ENCODE results near the gene CHSY3.

Gene CHSY3

GRCh38 chr5:129904102-129904666 lies at the start of gene CHSY3:
CHSY3 (plus strand) TSS chr5:129904465.
- no peak for DNase-seq

DNA sequence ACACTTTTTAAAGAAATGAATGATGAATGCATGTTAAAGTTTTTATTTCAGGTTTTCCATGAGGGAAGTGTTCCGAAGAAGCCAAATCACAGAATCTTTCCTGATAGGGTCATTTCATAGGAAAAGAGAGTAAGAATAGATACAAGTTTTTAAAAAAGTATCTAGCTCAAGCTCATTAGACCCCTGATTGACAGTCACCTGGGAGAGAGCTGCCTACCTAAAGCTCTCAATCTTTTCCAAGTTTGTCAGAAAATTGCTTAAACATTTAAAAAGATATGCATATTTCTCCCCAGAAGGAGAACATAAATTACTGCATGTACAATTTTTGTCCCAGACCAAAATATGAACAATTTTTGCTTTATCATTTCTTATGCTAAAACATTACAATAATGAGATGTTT lies 47.9 kb upstream of the CHSY3 start:
- no peak for DNase-seq

GRCh38 chr5:129857116-129857515 lies 47.1 kb upstream of the CHSY3 start:
- DNase-seq = no peak

- DNase-seq = no peak
Observed at GRCh38 chr5:129858131-129858675, 46.1 kb upstream of the CHSY3 start.

- DNase-seq = no peak
Observed at GRCh38 chr5:129884322-129884721, 19.9 kb upstream of the CHSY3 start.

GRCh38 chr5:129899454-129899853 lies 4.8 kb upstream of the CHSY3 start:
- no peak for DNase-seq

GRCh38 chr5:129902816-129903215 lies 1.4 kb upstream of the CHSY3 start:
- no peak for DNase-seq

DNA sequence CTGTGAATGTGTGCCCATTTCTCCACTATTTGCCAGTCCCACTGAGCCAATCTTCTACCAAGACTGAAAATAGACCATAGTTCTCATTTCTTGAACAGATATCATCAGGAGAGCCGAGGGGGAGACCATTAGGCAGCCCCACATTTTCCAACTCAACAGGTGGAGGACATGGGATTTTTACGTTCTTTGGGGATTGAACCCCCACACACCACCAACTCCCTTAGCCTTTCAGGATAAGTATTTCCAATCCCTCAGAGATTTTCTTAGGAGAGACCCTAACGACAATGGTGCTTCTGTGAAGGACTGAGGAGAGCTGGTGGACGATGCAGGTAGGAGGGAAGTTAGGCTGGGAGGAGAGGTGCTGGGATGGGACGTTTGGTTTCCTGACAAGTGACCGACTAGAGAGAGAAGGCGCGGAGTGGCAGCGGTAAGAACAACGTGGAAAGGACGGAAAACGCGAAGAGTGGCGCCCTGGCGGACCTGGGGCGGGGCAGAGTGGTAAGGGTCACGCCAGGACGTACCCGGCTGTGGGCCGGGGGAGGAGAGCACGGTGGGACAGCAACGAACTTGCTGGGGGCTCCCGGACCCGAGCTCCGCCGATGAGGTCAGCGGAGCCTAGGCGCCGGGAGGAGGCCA lies 681 bp upstream of the CHSY3 start:
- DNase-seq = no peak

DNA sequence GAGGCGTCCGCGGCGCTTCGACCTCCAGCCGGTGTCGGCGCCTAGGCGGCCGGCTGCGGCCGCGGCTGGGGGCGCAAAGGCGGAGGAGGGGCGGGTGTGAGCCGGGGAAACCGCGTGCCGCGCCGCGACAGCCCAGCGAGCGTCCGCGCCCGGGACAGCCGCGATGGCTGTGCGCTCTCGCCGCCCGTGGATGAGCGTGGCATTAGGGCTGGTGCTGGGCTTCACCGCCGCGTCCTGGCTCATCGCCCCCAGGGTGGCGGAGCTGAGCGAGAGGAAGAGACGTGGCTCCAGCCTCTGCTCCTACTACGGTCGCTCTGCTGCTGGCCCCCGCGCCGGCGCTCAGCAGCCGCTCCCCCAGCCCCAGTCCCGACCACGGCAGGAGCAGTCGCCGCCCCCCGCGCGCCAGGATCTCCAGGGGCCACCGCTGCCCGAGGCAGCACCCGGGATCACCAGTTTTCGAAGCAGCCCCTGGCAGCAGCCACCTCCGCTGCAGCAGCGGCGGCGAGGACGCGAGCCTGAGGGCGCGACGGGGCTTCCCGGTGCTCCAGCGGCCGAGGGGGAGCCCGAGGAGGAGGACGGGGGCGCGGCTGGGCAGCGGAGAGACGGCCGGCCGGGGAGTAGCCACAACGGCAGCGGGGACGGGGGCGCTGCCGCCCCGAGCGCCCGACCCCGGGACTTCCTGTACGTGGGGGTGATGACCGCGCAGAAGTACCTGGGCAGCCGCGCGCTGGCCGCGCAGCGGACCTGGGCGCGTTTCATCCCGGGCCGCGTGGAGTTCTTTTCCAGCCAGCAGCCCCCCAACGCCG lies 605 bp downstream of the CHSY3 start:
- DNase-seq = no peak

GRCh38 chr5:129905473-129906176 lies 1.4 kb downstream of the CHSY3 start:
- DNase-seq = no peak

DNA sequence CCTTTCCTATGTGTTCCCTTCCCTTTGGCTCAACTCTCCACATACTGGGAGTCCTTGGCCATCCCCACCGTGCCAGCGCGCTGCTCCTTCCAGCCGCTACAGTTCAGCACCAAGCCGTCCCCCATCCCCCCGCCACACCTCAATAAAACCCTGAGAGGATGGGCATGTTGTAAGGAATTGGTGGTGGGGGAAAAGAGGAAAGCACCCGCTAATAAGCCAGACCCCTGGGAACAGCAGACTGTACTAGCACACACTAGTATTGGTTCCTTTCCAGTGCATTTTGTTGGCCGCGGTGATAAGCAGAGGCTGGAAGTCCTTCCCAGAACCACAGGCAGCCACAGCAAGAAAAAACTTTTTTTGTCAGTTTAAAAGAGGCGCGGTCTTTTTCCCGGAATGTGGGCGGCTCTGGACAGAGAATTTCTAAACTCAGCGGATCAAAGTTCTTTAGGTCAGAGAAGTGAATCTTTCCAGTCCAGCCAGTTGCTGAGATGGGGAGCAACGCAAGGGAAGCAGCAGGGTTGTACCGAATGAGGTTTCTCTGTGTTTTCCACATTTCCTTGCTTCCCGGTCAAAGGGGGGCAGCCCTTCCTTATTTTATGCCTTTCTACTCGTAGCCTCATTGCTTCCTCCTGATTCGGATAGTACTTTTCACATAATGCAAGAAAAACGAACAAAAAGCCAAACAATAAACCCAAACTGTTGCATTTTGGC lies 2.1 kb downstream of the CHSY3 start:
- no peak for DNase-seq

DNA sequence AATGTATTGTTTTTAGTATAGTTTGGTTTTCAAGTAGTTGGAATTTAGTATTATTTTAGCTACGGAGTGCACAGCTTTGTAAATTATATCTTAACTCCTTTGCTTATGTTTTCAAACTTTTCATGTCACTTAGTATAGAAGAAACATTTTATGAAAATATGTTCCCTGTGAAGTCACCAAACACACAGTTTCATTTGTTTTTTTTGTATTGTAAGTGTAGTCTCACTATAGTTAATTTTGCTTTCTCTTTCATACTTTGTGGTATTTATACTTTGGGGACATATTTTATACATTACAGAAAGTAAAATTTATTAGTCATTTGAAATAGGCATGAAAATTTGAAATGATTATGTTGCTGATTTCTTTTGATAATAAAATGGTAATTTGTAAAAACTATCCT lies 5.0 kb downstream of the CHSY3 start:
- DNase-seq = no peak

GRCh38 chr5:129912601-129913255 lies 8.5 kb downstream of the CHSY3 start:
- DNase-seq = no peak

DNA sequence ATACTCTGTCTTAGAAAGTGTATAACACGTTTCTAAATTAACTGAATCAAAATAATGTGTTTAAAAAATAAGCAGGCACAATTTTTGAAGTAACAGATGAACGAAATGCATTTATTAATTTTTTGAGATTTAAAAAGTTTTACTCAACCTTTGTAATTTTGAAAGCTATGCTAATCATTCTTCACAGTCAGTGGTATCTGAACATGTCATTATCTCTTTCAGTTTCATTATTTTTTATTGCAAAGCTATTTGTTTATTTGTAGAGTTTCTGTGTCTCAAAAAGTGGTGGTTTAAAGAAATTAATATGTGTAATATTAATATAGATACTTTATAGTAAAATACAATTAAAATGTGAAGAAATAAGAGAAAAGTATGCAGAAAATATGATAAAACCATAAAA lies 11.2 kb downstream of the CHSY3 start:
- no peak for DNase-seq

DNA sequence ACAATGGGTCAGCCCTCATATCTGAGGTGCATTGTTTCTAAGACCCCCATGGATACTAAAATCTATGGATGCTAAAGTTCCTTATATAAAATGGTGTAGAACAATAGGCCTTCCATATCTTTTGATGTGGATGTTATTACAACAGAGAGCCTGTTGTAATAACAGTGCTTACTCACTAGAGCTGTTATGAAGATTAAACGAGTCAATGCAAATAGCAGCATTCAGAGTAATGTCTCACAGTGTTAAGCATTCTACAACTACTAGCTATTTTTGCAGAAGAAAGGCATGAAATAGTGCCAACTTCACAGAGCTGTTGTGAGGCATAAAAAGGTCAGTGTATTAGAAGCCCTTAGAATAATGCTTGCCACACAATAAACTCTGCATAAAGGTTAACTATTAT lies 13.0 kb downstream of the CHSY3 start:
- no peak for DNase-seq

GRCh38 chr5:129921204-129921603 lies 16.9 kb downstream of the CHSY3 start:
- no peak for DNase-seq

- no peak for DNase-seq
Observed at GRCh38 chr5:129930221-129930620, 26.0 kb downstream of the CHSY3 start.

GRCh38 chr5:129935626-129936025 lies 31.4 kb downstream of the CHSY3 start:
- no peak for DNase-seq

- DNase-seq = no peak
Observed at GRCh38 chr5:129938077-129938476, 33.8 kb downstream of the CHSY3 start.

DNA sequence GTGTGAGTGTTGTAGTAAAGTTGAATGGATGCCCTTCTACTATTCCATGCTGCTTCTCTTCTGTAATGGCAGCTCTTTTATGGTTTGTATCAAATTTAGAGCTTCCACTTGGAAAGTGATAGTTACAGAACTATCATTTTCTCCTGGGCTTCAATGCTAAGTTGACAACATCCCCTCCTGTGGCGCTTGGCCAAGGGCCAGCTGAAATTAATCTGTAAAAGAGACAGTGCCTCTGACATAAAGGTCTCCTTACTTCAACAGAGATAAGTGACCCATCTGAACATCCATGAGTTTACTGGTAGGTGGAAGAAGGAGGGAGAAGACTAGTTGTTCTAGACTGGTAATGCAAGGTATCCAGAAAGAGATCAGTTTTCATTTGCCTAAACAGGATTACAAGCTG lies 39.7 kb downstream of the CHSY3 start:
- DNase-seq = no peak

- DNase-seq = no peak
Observed at GRCh38 chr5:129945028-129945427, 40.8 kb downstream of the CHSY3 start.

- DNase-seq = no peak
Observed at GRCh38 chr5:129945774-129946270, 41.6 kb downstream of the CHSY3 start.

Measured in NCI-H2107 (cell line).